Measurements from ENCODE around the gene CLCF1. TPM values are rescaled to one million over a fixed set of nuclear protein-coding genes. Genes with fewer than 3 reads are reported as not detected.

CLCF1 gene
- polyA plus RNA-seq, 1 donor (not counting 4 experiments of a cell fraction or from before 2014, with no cell fraction given), result 2.7 TPM

GRCh38 chr11:67406420-67406968 is 33.1 kb upstream of the CLCF1 start:
- no peaks in the 10 kb centered on the region for H4K20me1 ChIP-seq (ENCODE audit: control insufficient read depth, extremely low read depth, insufficient read depth, low read length)

GRCh38 chr11:67405688-67406339 is 32.4 kb upstream of the CLCF1 start:
- H4K20me1 ChIP-seq (ENCODE audit: control insufficient read depth, extremely low read depth, insufficient read depth, low read length), result no peaks in the 10 kb centered on the region
- H3K9me1 ChIP-seq (ENCODE audit: control insufficient read depth, extremely low read depth, insufficient read depth, low read length), result no peaks in the 10 kb centered on the region
- H3K4me1 ChIP-seq (ENCODE audit: control insufficient read depth, extremely low read depth, insufficient read depth, low read length), result peaks cover 8% of the 10 kb centered on the region
- dilution Hi-C loops (cut with MboI; ENCODE audit: extremely low pct_ligation_motif_present, low sequenced_read_pairs), result no loop called here
- no peaks in the 10 kb centered on the region for H3K9me3 ChIP-seq (ENCODE audit: control insufficient read depth, low read depth, low read length)
- H3K4me3 ChIP-seq (ENCODE audit: control insufficient read depth in 2 of 3, extremely low read depth in 1 of 3, insufficient read depth in 2 of 3, low read depth in 1 of 3, low read length in 3 of 3), result no peak overlapping the region
- no peak overlapping the region for H3K27ac ChIP-seq (ENCODE audit: control insufficient read depth, insufficient read depth, low read length)
- FAIRE-seq (no peak), DNase-seq (ENCODE audit: low read depth, low spot score) (no peak)
- TF ChIP-seq EZH2 (IDR thresholded peaks at IDR 0.05; ENCODE audit: low read length) (no peak), CTCF (optimal IDR thresholded peaks at IDR 0.05 in 1 of 3, IDR thresholded peaks at IDR 0.05 in 1 of 3, conservative IDR thresholded peaks at IDR 0.05 in 1 of 3; ENCODE audit: extremely low read depth in 1 of 3, insufficient read depth in 2 of 3, low read length in 3 of 3) (no peak)
- no peak overlapping the region for H3K4me2 ChIP-seq (ENCODE audit: control insufficient read depth, extremely low read depth, insufficient read depth, low read depth, low read length)
- no peak overlapping the region for H2AFZ ChIP-seq (ENCODE audit: control insufficient read depth, low read length)
- peaks cover 6% of the 10 kb centered on the region for H3K79me2 ChIP-seq (ENCODE audit: control insufficient read depth, insufficient read depth, low read length)
- H3K36me3 ChIP-seq (ENCODE audit: control insufficient read depth in 2 of 2, extremely low read depth in 1 of 2, insufficient read depth in 2 of 2, low read length in 2 of 2), result no peaks in the 10 kb centered on the region
- H3K9ac ChIP-seq (ENCODE audit: control insufficient read depth, extremely low read depth, insufficient read depth, low read length), result no peak overlapping the region
- no peaks in the 10 kb centered on the region for H3K27me3 ChIP-seq (ENCODE audit: control insufficient read depth, extremely low read depth, insufficient read depth, low read length)

More at GRCh38 chr11:67406420-67406968, 33.1 kb upstream of the CLCF1 start:
- H3K9me3 ChIP-seq (ENCODE audit: control insufficient read depth, low read depth, low read length), result no peaks in the 10 kb centered on the region
- H2AFZ ChIP-seq (ENCODE audit: control insufficient read depth, low read length), result no peak overlapping the region
- H3K4me2 ChIP-seq (ENCODE audit: control insufficient read depth, extremely low read depth, insufficient read depth, low read depth, low read length), result no peak overlapping the region
- H3K4me1 ChIP-seq (ENCODE audit: control insufficient read depth, extremely low read depth, insufficient read depth, low read length), result peaks cover 6% of the 10 kb centered on the region
- H3K79me2 ChIP-seq (ENCODE audit: control insufficient read depth, insufficient read depth, low read length), result no peaks in the 10 kb centered on the region
- FAIRE-seq, result no peak
- no peak overlapping the region for H3K4me3 ChIP-seq (ENCODE audit: control insufficient read depth in 2 of 3, extremely low read depth in 1 of 3, insufficient read depth in 2 of 3, low read depth in 1 of 3, low read length in 3 of 3)
- no peaks in the 10 kb centered on the region for H3K36me3 ChIP-seq (ENCODE audit: control insufficient read depth in 2 of 2, extremely low read depth in 1 of 2, insufficient read depth in 2 of 2, low read length in 2 of 2)
- DNase-seq (ENCODE audit: low read depth, low spot score), result no peak
- no peaks in the 10 kb centered on the region for H3K27me3 ChIP-seq (ENCODE audit: control insufficient read depth, extremely low read depth, insufficient read depth, low read length)
- H3K27ac ChIP-seq (ENCODE audit: control insufficient read depth, insufficient read depth, low read length), result no peak overlapping the region
- H3K9me1 ChIP-seq (ENCODE audit: control insufficient read depth, extremely low read depth, insufficient read depth, low read length), result no peaks in the 10 kb centered on the region
- dilution Hi-C loops (cut with MboI; ENCODE audit: extremely low pct_ligation_motif_present, low sequenced_read_pairs), result no loop called here
- H3K9ac ChIP-seq (ENCODE audit: control insufficient read depth, extremely low read depth, insufficient read depth, low read length), result no peak overlapping the region
- TF ChIP-seq CTCF (optimal IDR thresholded peaks at IDR 0.05 in 1 of 3, IDR thresholded peaks at IDR 0.05 in 1 of 3, conservative IDR thresholded peaks at IDR 0.05 in 1 of 3; ENCODE audit: extremely low read depth in 1 of 3, insufficient read depth in 2 of 3, low read length in 3 of 3) (no peak), EZH2 (IDR thresholded peaks at IDR 0.05; ENCODE audit: low read length) (no peak)

Data from keratinocyte (primary cell).